Chondrocyte (in vitro differentiated cells): ENCODE data around the gene LARGE2. TPM values are rescaled to one million over a fixed set of nuclear protein-coding genes. Genes with fewer than 3 reads are reported as not detected.

Source experiments
- DNase-seq: peaks from one replicate; pipeline ENCODE4 v3.0.0; 2021; ENCODE audit warnings: mixed read lengths, low spot score
- H3K27ac Mint-ChIP-seq: one replicate; pipeline ENCODE4 v1.8.0; 2021; ENCODE audit warnings: mild to moderate bottlenecking, moderate library complexity, mixed read lengths; ENCODE audit not compliant: unreplicated experiment
- H3K27me3 Mint-ChIP-seq: 2 replicates; pipeline ENCODE4 v1.8.0; 2021; ENCODE audit warnings: low read depth, mixed read lengths
- H3K36me3 Mint-ChIP-seq: 2 replicates; pipeline ENCODE4 v1.8.0; 2021; ENCODE audit warnings: low read depth, mixed read lengths
- H3K4me1 Mint-ChIP-seq: 2 replicates; pipeline ENCODE4 v1.8.0; 2021; ENCODE audit warnings: low read depth, mild to moderate bottlenecking, mixed read lengths
- H3K4me3 Mint-ChIP-seq: one replicate; pipeline ENCODE4 v1.8.0; 2021; ENCODE audit warnings: mild to moderate bottlenecking, moderate library complexity, mixed read lengths; ENCODE audit not compliant: unreplicated experiment
- H3K9me3 Mint-ChIP-seq: 2 replicates; pipeline ENCODE4 v1.8.0; 2021; ENCODE audit warnings: low read depth, mixed read lengths
- total RNA-seq: library from RNA; stranded (reverse); gene quantifications from 3 replicates; pipeline ENCODE4 v1.2.1, GENCODE V29; 2021
- TF ChIP-seq, protein P1 (sequence below): fragments of 200-600 bp; sonication (generic); IDR thresholded peaks from 2 replicates; pipeline ENCODE4 v1.5.0; 2021; ENCODE audit warnings: antibody characterized with exemption, mild to moderate bottlenecking, moderate library complexity

LARGE2 gene
- total RNA-seq, 1 donor from 2014 or later, result not detected

DNA sequence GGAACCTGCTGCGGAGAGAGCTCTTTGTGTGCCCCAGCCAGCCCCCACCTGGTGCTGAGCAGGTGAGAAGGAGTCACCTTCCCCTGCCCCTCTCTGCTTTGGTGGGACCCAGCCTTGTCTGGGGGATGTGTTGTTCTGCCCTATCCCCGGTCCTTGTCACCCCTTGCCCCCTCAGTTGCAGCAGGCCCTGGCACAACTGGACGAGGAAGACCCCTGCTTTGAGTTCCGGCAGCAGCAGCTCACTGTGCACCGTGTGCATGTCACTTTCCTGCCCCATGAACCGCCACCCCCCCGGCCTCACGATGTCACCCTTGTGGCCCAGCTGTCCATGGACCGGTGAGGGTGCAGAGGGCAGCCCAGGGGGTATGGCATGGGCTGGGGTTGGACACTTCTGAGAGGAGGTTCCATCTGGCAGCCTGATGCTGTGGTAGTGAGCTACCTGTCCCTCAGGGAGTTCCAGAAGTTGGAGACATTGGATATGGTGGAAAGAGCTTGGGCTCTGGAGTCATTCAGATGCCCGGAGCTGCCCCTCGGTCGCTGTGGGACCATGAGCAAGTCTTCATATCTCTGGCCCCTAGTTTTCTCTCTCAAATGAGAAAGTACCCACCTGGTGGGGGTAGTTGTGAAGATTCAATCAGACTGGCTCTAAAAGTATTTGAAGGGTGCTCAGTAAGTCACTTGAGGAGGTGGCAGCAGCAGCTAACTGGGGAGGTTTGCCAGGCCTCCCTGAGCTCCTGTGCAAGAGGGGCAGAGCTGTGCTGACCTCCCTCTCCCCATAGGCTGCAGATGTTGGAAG lies 4.3 kb downstream of the LARGE2 start:
- peaks cover 8% of the 10 kb centered on the region for H3K36me3 Mint-ChIP-seq

DNA sequence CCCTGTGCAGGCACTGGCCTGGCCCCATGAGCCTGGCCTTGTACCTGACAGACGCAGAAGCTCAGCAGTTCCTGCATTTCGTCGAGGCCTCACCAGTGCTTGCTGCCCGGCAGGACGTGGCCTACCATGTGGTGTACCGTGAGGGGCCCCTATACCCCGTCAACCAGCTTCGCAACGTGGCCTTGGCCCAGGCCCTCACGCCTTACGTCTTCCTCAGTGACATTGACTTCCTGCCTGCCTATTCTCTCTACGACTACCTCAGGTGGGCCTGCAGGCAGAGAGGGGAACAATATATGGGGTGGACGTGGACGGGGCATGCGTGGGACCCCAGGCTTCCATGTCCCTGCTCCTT lies 4.9 kb downstream of the LARGE2 start:
- Mint-ChIP-seq H3K4me3 (no peak overlapping the region), H3K9me3 (no peaks in the 10 kb centered on the region), H3K36me3 (peaks cover 13% of the 10 kb centered on the region), H3K27ac (no peak overlapping the region), H3K27me3 (peaks cover 23% of the 10 kb centered on the region), H3K4me1 (peaks cover 10% of the 10 kb centered on the region)
- TF ChIP-seq, protein P1, sequence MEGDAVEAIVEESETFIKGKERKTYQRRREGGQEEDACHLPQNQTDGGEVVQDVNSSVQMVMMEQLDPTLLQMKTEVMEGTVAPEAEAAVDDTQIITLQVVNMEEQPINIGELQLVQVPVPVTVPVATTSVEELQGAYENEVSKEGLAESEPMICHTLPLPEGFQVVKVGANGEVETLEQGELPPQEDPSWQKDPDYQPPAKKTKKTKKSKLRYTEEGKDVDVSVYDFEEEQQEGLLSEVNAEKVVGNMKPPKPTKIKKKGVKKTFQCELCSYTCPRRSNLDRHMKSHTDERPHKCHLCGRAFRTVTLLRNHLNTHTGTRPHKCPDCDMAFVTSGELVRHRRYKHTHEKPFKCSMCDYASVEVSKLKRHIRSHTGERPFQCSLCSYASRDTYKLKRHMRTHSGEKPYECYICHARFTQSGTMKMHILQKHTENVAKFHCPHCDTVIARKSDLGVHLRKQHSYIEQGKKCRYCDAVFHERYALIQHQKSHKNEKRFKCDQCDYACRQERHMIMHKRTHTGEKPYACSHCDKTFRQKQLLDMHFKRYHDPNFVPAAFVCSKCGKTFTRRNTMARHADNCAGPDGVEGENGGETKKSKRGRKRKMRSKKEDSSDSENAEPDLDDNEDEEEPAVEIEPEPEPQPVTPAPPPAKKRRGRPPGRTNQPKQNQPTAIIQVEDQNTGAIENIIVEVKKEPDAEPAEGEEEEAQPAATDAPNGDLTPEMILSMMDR, result no peak
- DNase-seq, result no peak

More for the DNA sequence above, 4.3 kb downstream of the LARGE2 start:
- TF ChIP-seq, protein P1, result no peak
- Mint-ChIP-seq H3K27me3 (peaks cover 23% of the 10 kb centered on the region), H3K4me3 (no peak overlapping the region), H3K9me3 (no peaks in the 10 kb centered on the region), H3K4me1 (peaks cover 10% of the 10 kb centered on the region), H3K27ac (no peak overlapping the region)
- DNase-seq, result no peak

DNA sequence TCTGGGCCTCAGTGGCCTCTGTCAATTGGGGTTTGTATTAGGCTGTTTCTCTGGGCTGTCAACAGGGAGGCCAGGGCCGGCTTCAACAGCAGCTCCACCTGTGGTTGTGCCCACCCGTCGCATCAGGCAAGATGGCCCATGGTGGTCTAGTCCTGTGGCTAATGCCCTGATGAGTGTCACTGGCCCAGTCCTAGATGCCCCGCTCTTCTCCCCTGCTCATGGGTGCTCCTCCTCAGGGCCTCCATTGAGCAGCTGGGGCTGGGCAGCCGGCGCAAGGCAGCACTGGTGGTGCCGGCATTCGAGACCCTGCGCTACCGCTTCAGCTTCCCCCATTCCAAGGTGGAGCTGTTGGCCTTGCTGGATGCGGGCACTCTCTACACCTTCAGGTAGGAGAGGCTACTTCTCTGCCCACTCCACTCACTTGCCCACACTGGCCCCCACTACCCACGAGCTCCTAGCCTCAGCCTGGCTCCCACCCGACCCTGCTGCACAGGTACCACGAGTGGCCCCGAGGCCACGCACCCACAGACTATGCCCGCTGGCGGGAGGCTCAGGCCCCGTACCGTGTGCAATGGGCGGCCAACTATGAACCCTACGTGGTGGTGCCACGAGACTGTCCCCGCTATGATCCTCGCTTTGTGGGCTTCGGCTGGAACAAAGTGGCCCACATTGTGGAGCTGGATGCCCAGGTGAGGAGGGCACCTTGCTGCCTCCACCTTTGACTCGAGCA lies 5.4 kb downstream of the LARGE2 start:
- DNase-seq, result no peak
- H3K27me3 Mint-ChIP-seq, result peaks cover 23% of the 10 kb centered on the region
- no peak overlapping the region for H3K27ac Mint-ChIP-seq
- no peak overlapping the region for H3K4me3 Mint-ChIP-seq
- TF ChIP-seq, protein P1, result no peak
- H3K9me3 Mint-ChIP-seq, result no peaks in the 10 kb centered on the region
- H3K36me3 Mint-ChIP-seq, result peaks cover 13% of the 10 kb centered on the region
- H3K4me1 Mint-ChIP-seq, result peaks cover 10% of the 10 kb centered on the region

DNA sequence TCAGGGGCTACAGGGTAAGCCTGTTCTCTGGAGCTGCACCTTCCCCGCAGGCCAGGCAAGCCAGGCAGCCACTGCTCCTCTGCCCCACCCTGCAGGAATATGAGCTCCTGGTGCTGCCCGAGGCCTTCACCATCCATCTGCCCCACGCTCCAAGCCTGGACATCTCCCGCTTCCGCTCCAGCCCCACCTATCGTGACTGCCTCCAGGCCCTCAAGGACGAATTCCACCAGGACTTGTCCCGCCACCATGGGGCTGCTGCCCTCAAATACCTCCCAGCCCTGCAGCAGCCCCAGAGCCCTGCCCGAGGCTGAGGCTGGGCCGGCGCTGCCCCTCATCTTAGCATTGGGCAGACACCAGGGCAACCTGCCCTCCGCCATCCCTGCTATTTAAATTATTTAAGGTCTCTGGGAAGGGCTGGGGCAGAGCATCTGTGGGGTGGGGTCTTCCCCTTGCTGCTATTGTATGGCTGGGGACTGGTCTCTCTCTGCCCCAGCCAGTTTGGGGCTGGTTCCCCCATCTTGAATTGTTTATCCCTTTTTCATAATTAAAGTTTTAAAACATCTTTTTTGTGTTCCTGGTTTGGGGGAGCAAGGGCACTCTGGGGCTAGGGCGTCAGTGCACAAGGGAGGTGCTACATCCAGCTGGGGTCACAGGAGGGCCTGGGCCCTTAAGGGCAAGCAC lies 6.2 kb downstream of the LARGE2 start:
- no peaks in the 10 kb centered on the region for H3K9me3 Mint-ChIP-seq
- TF ChIP-seq, protein P1, result no peak
- peaks cover 15% of the 10 kb centered on the region for H3K36me3 Mint-ChIP-seq
- peaks cover 18% of the 10 kb centered on the region for H3K27me3 Mint-ChIP-seq
- no peak overlapping the region for H3K27ac Mint-ChIP-seq
- no peak overlapping the region for H3K4me3 Mint-ChIP-seq
- H3K4me1 Mint-ChIP-seq, result peaks cover 6% of the 10 kb centered on the region
- no peak for DNase-seq

DNA sequence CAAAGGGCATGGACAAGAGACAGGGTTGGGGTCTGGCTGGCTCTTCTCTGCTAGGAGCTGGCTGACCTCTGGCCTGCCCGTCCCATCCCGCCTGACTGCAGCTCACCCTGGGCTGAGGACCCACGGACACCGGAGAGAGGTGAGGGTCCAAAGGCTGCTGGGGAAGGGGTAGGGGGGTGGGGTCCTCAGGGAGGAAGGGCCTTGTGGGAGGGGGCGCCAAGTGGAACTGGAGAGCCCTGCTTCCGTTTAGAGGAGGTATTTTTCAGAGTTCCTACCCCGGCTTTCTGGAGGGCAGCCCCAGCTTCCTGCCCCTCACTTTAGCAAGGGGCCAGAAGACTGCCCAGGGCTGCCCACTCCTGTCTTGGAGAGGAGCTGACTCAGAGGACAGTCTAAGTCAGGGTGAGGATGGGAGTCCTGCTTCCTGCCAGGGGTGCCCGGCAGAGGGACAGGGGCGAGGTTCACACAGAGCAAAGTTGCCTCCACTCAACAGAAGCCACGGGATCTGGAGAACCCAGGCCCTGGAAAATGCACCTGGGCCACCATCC lies 7.1 kb downstream of the LARGE2 start:
- Mint-ChIP-seq H3K36me3 (peaks cover 12% of the 10 kb centered on the region), H3K27ac (no peak overlapping the region), H3K9me3 (no peaks in the 10 kb centered on the region), H3K27me3 (peaks cover 11% of the 10 kb centered on the region), H3K4me3 (no peak overlapping the region), H3K4me1 (peaks cover 6% of the 10 kb centered on the region)
- TF ChIP-seq, protein P1, result no peak
- no peak for DNase-seq
